Measurements from ENCODE around the gene RAB44.

GRCh38 chr6:36699348-36699747 is 1.7 kb downstream of the RAB44 start:
- TF ChIP-seq SMC3 (IDR thresholded peaks at IDR 0.05): no peak
- no peak for TF ChIP-seq RARB (CRISPR knock-in tag; IDR thresholded peaks at IDR 0.05)
- TF ChIP-seq ZC3H11A (IDR thresholded peaks at IDR 0.05): no peak
- TF ChIP-seq CTCF (IDR thresholded peaks at IDR 0.05): no peak
